ENCODE data around the gene CAB39L. TPM values are rescaled to one million over a fixed set of nuclear protein-coding genes. Genes with fewer than 3 reads are reported as not detected.

The CAB39L gene
- total RNA-seq, 1 donor from 2014 or later: 13.2 TPM

DNA sequence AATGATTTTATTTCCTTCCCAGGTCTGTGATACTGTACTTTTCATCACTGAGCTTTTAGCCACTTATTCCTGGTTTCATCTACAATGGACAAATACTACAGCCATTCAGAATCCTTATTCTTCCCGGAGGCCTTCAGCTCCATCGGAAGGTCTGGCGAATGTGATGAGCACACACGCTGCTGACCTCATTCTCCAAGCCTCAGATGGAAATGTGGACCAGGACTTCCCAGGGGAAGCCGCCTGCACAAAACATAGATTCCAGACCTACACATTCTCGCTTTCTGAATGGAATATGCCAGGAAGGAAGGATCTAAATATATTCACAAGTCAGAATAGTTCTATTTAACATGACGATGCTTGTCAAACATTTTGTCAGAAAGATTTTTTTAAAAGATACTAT, 120.5 kb downstream of the CAB39L start:
- no peak overlapping the region for H3K4me3 ChIP-seq (ENCODE audit: insufficient read depth, low read depth, low read length)
- Mint-ChIP-seq H3K4me1 (ENCODE audit: low read depth, unreplicated experiment) (peaks cover 10% of the 10 kb centered on the region), H3K27ac (ENCODE audit: unreplicated experiment) (no peak overlapping the region), H3K9me3 (ENCODE audit: unreplicated experiment) (no peaks in the 10 kb centered on the region), H3K4me3 (ENCODE audit: unreplicated experiment) (no peak overlapping the region), H3K36me3 (ENCODE audit: low read depth, unreplicated experiment) (peaks cover 3% of the 10 kb centered on the region), H3K27me3 (ENCODE audit: low read depth, unreplicated experiment) (no peaks in the 10 kb centered on the region)
- H2AFZ ChIP-seq (ENCODE audit: low read depth, low read length): no peak overlapping the region
- no peak overlapping the region for H3K27ac ChIP-seq (ENCODE audit: low read depth, low read length)
- H3K4me1 ChIP-seq (ENCODE audit: insufficient read depth, low read length): no peaks in the 10 kb centered on the region
- no peak for TF ChIP-seq EZH2 (IDR thresholded peaks at IDR 0.05; ENCODE audit: insufficient read depth, low read length)
- TF ChIP-seq CTCF (IDR thresholded peaks at IDR 0.05; ENCODE audit: insufficient read depth, low read depth, low read length): no peak
- H3K4me2 ChIP-seq (ENCODE audit: low read length): no peak overlapping the region
- H4K20me1 ChIP-seq (ENCODE audit: insufficient read depth, low read length): no peaks in the 10 kb centered on the region
- no peak overlapping the region for H3K9ac ChIP-seq (ENCODE audit: low read length)
- H3K36me3 ChIP-seq (ENCODE audit: insufficient read depth, low read length): no peaks in the 10 kb centered on the region
- no peaks in the 10 kb centered on the region for H3K9me3 ChIP-seq (ENCODE audit: insufficient read depth, low read depth, low read length)
- DNase-seq (ENCODE audit: low read depth) (no peak), FAIRE-seq (no peak)
- no peaks in the 10 kb centered on the region for H3K27me3 ChIP-seq (ENCODE audit: insufficient read depth, low read length)
- H3K79me2 ChIP-seq (ENCODE audit: insufficient read depth, low read length): no peaks in the 10 kb centered on the region

- no peak for DNase-seq (ENCODE audit: low read depth)
- TF ChIP-seq EZH2 (IDR thresholded peaks at IDR 0.05; ENCODE audit: insufficient read depth, low read length) (no peak), CTCF (IDR thresholded peaks at IDR 0.05; ENCODE audit: insufficient read depth, low read depth, low read length) (no peak)
- Mint-ChIP-seq H3K36me3 (ENCODE audit: low read depth, unreplicated experiment) (peaks cover 3% of the 10 kb centered on the region), H3K4me1 (ENCODE audit: low read depth, unreplicated experiment) (peaks cover 10% of the 10 kb centered on the region), H3K9me3 (ENCODE audit: unreplicated experiment) (no peaks in the 10 kb centered on the region), H3K27me3 (ENCODE audit: low read depth, unreplicated experiment) (no peaks in the 10 kb centered on the region), H3K27ac (ENCODE audit: unreplicated experiment) (no peak overlapping the region), H3K4me3 (ENCODE audit: unreplicated experiment) (no peak overlapping the region)
- Histone ChIP-seq H3K4me2 (ENCODE audit: low read length) (no peak overlapping the region), H3K9me3 (ENCODE audit: insufficient read depth, low read depth, low read length) (no peaks in the 10 kb centered on the region), H3K4me3 (ENCODE audit: insufficient read depth, low read depth, low read length) (no peak overlapping the region), H2AFZ (ENCODE audit: low read depth, low read length) (no peak overlapping the region), H4K20me1 (ENCODE audit: insufficient read depth, low read length) (no peaks in the 10 kb centered on the region), H3K27ac (ENCODE audit: low read depth, low read length) (no peak overlapping the region), H3K9ac (ENCODE audit: low read length) (no peak overlapping the region), H3K36me3 (ENCODE audit: insufficient read depth, low read length) (no peaks in the 10 kb centered on the region), H3K27me3 (ENCODE audit: insufficient read depth, low read length) (no peaks in the 10 kb centered on the region), H3K4me1 (ENCODE audit: insufficient read depth, low read length) (no peaks in the 10 kb centered on the region), H3K79me2 (ENCODE audit: insufficient read depth, low read length) (no peaks in the 10 kb centered on the region)
- FAIRE-seq: no peak
Observed at GRCh38 chr13:49322702-49323101, 121.2 kb downstream of the CAB39L start.

DNA sequence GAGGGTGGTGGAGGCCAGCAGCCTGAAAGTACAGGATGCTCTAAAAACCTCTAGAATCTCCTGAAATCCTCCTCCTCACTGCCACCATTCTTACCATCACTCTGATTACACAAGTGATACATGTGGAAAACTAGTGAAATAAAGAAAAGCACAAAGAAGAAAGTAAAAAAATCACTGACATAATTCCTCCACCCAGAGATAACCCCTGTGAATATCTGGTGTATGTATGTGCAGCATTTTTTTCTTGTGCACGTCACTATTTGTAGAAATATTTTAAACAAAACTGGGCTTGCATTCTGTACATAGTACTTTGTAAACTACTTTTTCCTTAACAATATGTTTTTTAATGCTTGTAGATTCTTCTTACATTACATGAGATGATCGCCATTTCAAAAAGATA, 122.9 kb downstream of the CAB39L start:
- no peak overlapping the region for H3K27ac ChIP-seq (ENCODE audit: low read depth, low read length)
- no peaks in the 10 kb centered on the region for H3K27me3 ChIP-seq (ENCODE audit: insufficient read depth, low read length)
- no peaks in the 10 kb centered on the region for H4K20me1 ChIP-seq (ENCODE audit: insufficient read depth, low read length)
- no peaks in the 10 kb centered on the region for H3K36me3 ChIP-seq (ENCODE audit: insufficient read depth, low read length)
- Mint-ChIP-seq H3K27ac (ENCODE audit: unreplicated experiment) (no peak overlapping the region), H3K4me1 (ENCODE audit: low read depth, unreplicated experiment) (peaks cover 13% of the 10 kb centered on the region), H3K9me3 (ENCODE audit: unreplicated experiment) (peaks cover 1% of the 10 kb centered on the region), H3K4me3 (ENCODE audit: unreplicated experiment) (no peak overlapping the region), H3K27me3 (ENCODE audit: low read depth, unreplicated experiment) (no peaks in the 10 kb centered on the region), H3K36me3 (ENCODE audit: low read depth, unreplicated experiment) (peaks cover 8% of the 10 kb centered on the region)
- no peaks in the 10 kb centered on the region for H3K4me1 ChIP-seq (ENCODE audit: insufficient read depth, low read length)
- H3K4me2 ChIP-seq (ENCODE audit: low read length): no peak overlapping the region
- H3K4me3 ChIP-seq (ENCODE audit: insufficient read depth, low read depth, low read length): no peak overlapping the region
- no peak for TF ChIP-seq EZH2 (IDR thresholded peaks at IDR 0.05; ENCODE audit: insufficient read depth, low read length)
- TF ChIP-seq CTCF (IDR thresholded peaks at IDR 0.05; ENCODE audit: insufficient read depth, low read depth, low read length): no peak
- H3K9ac ChIP-seq (ENCODE audit: low read length): no peak overlapping the region
- DNase-seq (ENCODE audit: low read depth) (no peak), FAIRE-seq (no peak)
- H2AFZ ChIP-seq (ENCODE audit: low read depth, low read length): no peak overlapping the region
- H3K9me3 ChIP-seq (ENCODE audit: insufficient read depth, low read depth, low read length): no peaks in the 10 kb centered on the region
- no peaks in the 10 kb centered on the region for H3K79me2 ChIP-seq (ENCODE audit: insufficient read depth, low read length)

Data from astrocyte (in vitro differentiated cells and primary cell).